NCI-H187 treated with DMSO at 0.1 percent for 48 hours (cell line): Measurements from ENCODE around the gene CD37.
"Not testable (repeated sequence)": the region's sequence is repeated elsewhere in the genome, so short reads cannot be mapped to it uniquely, and the experiment has no call there.

Experiments used
- DNase-seq: peaks from one replicate; lab custom pipeline; 2025; lab: John Stamatoyannopoulos, UW

The CD37 gene, protein sequence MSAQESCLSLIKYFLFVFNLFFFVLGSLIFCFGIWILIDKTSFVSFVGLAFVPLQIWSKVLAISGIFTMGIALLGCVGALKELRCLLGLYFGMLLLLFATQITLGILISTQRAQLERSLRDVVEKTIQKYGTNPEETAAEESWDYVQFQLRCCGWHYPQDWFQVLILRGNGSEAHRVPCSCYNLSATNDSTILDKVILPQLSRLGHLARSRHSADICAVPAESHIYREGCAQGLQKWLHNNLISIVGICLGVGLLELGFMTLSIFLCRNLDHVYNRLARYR

DNA sequence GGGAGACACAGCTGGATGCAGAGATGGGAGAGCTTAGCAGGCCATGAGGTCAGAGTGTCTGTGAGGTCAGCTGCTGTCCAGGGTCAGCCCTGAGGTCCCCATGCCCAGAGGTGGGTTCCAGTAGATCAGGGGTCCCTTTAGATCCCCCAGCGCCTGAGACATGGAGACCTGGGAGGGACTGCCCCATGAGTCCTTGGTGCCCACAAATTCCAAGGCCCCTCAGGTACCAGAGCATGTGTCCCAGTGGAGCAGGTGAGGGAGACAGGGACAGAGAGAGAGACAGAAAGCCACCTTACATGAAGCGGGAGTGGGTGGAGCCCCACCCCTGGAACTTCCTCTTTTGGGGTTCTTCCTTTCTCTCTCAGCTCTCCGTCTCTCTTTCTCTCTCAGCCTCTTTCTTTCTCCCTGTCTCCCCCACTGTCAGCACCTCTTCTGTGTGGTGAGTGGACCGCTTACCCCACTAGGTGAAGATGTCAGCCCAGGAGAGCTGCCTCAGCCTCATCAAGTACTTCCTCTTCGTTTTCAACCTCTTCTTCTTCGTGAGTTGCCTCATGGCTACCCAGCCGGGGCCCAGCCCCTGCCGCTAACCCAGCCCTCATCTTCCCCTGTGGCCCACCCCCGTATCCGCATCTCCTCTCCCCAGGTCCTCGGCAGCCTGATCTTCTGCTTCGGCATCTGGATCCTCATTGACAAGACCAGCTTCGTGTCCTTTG, at the start of gene CD37:
TSS of gene CD37 (plus strand) at position 336 of the 713 bp plus-strand sequence. CDS start at position 471, 135 bp downstream.
- DNase-seq: no peak

GRCh38 chr19:49287141-49287770, 48.0 kb upstream of the CD37 start:
- DNase-seq: no peak

- not testable (repeated sequence) for DNase-seq
Observed at GRCh38 chr19:49288205-49288604, 47.0 kb upstream of the CD37 start.

DNA sequence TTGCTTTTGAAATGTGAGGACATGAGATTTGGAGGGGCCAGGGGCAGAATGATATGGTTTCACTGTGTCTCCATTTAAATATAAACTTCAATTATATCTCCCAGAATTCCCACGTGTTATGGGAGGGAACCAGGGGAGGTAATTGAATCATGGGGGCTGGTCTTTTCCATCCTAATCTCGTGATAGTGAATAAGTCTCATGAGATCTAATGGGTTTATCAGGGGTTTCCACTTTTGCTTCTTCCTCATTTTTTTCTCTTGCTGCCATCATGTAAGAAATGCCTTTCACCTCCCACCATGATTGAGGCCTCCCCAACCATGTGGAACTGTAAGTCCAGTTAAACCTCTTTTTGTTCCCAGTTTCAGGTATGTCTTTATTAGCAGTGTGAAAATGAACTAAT, 45.9 kb upstream of the CD37 start:
- DNase-seq: not testable (repeated sequence)

GRCh38 chr19:49290517-49290916, 44.7 kb upstream of the CD37 start:
- DNase-seq: no peak

GRCh38 chr19:49294401-49294800, 40.8 kb upstream of the CD37 start:
- no peak for DNase-seq

DNA sequence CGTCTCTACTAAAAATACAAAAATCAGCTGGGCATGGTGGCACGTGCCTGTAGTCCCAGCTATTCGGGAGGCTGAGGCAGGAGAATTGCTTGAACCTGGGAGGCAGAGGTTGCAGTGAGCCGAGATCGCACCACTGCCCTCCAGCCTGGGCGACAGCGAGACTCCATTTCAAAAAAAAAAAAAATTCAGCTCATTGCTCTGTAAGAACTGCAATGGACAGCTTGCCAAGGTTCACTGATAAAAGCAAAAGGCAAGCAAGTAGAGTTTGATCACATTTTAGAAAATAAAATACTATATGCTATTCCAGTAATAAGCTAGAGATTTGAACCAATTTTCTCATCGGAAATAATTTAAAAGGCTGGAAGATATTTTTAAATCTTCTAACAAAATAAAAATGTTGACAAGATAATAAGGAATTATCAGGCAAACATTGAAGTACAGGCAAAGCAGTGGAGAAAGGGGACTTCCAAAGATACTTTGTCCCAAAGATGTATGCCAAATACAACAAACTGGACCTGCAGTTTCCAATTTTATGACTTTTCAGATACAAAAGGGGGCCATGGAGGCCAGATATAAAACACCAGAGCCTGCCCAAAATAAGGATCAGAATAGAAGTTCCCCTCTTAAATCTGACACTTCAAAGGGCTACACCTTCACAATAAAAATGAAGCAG, 39.9 kb upstream of the CD37 start:
- DNase-seq: no peak

GRCh38 chr19:49297403-49297802, 37.8 kb upstream of the CD37 start:
- no peak for DNase-seq

DNA sequence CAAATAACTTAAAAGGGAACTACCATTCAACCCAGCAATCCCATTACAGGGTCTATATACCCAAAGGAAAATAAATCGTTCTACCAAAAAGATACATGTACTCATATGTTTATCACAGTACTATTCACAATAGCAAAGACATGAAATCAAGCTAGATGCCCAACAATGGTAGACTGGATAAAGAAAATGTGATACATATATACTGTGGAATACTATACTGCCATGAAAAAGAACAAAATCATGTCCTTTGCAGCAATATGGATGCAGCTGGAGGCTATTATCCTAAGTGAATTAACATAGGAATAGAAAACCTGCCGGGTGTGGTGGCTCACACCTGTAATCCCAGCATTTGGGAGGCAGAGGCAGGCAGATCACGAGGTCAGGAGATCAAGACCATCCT, 36.6 kb upstream of the CD37 start:
- not testable (repeated sequence) for DNase-seq

- no peak for DNase-seq
Observed at GRCh38 chr19:49301165-49301865, 33.9 kb upstream of the CD37 start.

- no peak for DNase-seq
Observed at GRCh38 chr19:49301866-49302252, 33.3 kb upstream of the CD37 start.

- DNase-seq: not testable (repeated sequence)
Observed at GRCh38 chr19:49306734-49307133, 28.5 kb upstream of the CD37 start.

- DNase-seq: no peak
Observed at GRCh38 chr19:49309087-49309486, 26.1 kb upstream of the CD37 start.

DNA sequence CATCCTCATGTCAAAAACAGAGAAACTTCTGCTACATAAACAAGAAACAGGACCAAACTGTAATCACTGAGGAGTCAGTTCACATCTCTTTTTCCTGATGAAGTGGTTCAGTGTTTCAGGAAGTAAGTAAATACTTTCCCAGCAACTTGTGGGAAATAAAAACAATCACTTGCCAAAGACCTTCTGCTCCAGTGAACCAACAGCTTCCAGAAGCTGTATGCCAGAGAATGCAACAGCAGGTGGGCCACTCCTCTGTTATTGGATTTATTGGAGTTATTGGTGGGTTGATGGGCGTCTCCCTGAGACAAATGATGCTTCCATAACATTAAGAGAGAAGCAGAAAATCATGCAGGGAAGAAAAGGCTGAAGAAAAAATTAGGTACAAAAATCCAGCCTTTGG, 20.1 kb upstream of the CD37 start:
- no peak for DNase-seq

DNA sequence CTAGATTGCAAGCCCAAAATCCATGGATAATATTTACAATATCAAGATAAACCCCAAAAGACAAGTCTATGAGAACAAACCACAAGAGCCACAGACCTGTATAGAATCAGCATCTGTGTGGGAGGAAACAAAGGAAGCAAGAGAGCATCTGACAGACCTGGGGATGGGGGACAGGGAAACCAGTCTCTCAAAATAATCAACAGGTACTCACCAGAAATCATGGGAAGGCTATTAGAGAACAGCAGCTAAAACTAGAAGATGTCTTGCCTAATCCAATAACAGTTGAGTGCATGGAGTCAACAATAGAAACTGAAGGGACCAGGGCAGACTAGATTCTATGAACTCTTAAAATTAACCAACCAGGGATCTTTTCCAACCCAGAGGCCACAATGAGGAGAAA, 18.9 kb upstream of the CD37 start:
- no peak for DNase-seq

DNA sequence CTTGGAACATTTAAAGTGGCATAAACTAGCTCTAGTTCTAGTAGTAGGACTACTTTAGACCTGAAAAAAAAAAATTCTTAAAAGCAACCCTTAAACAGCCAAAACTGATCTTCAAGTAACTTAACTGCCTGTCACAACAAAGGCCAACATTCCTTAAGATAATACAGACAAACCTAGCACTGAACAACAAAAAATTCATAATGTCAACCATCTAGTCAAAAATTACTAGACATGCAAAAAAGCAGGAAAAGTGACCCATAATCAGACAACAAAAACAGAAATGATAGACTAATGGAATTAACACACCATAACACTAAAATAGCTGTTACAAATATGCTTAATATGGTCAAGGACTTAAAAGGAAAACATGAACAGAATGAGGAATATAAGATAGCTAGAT, 16.9 kb upstream of the CD37 start:
- no peak for DNase-seq

GRCh38 chr19:49324801-49325576, 10.2 kb upstream of the CD37 start, which contains the start of gene SLC6A16:
TSS of gene SLC6A16 (minus strand) at chr19:49325191. CDS start at chr19:49311347, 13,844 bp downstream.
- no peak for DNase-seq

DNA sequence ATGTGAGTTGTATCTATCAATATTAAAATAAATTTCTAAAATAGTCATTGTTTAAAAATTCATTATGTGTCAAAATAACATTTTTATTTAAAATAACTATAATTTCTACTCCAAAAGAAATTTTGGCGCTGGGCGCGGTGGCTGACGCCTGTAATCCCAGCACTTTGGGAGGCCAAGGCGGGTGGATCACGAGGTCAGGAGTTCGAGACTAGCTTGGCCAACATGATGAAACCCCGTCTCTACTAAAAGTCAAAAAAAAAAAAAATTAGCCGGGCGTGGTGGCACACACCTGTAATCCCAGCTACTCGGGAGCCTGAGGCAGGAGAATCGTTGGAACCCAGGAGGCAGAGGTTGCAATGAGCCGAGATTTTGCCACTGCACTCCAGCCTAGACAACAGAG, 9.4 kb upstream of the CD37 start:
- not testable (repeated sequence) for DNase-seq

- no peak for DNase-seq
Observed at GRCh38 chr19:49326165-49326704, 9.0 kb upstream of the CD37 start.

- no peak for DNase-seq
Observed at GRCh38 chr19:49327878-49328544, 7.2 kb upstream of the CD37 start.
